HepG2 (cell line): ENCODE measurements around the gene TMC4. TPM values are rescaled to one million over a fixed set of nuclear protein-coding genes. Genes with fewer than 3 reads are reported as not detected.

Experiments
- BRD4 ChIP-seq: sonication (generic); formaldehyde crosslinking; IDR thresholded peaks from 2 replicates; pipeline ENCODE4 v1.4.0; 2020; ENCODE audit warnings: missing genetic modification reagents
- CHD2 ChIP-seq: IDR thresholded peaks from 2 replicates; pipeline ENCODE4 v1.6.1; 2011; ENCODE audit warnings: low read depth, low read length, improper control_type of control experiment
- EED ChIP-seq: sonication (generic); formaldehyde crosslinking; IDR thresholded peaks from 2 replicates; pipeline ENCODE4 v1.5.0; 2020; ENCODE audit warnings: mild to moderate bottlenecking, missing genetic modification reagents
- HNRNPL ChIP-seq: fragments of 200-400 bp; formaldehyde crosslinking; IDR thresholded peaks from 2 replicates; pipeline ENCODE4 v1.6.1; 2017; ENCODE audit warnings: mild to moderate bottlenecking, low read depth, low read length
- HOXA9 ChIP-seq: sonication (generic); formaldehyde crosslinking; IDR thresholded peaks from 2 replicates; pipeline ENCODE4 v1.8.1; 2022; ENCODE audit warnings: missing genetic modification reagents, mild to moderate bottlenecking, moderate library complexity, borderline replicate concordance
- ISL2 ChIP-seq: sonication (generic); formaldehyde crosslinking; IDR thresholded peaks from 2 replicates; pipeline ENCODE4 v1.5.0; 2020; ENCODE audit warnings: missing genetic modification reagents
- KMT2A ChIP-seq: sonication (generic); formaldehyde crosslinking; IDR thresholded peaks from 2 replicates; pipeline ENCODE4 v1.4.0; 2020; ENCODE audit warnings: missing genetic modification reagents
- RBM39 ChIP-seq: fragments of 200-400 bp; formaldehyde crosslinking; IDR thresholded peaks from one replicate; pipeline ENCODE4 v1.6.1; 2018; ENCODE audit warnings: antibody characterized with exemption, mild to moderate bottlenecking, low read depth, low read length; ENCODE audit not compliant: poor library complexity, severe bottlenecking
- SIN3A ChIP-seq: IDR thresholded peaks from 2 replicates; pipeline ENCODE4 v1.6.1; 2011; ENCODE audit warnings: low read depth, mild to moderate bottlenecking, control low read depth, low read length, borderline replicate concordance
- SNAI1 ChIP-seq: sonication (generic); formaldehyde crosslinking; IDR thresholded peaks from 2 replicates; pipeline ENCODE4 v1.5.0; 2020; ENCODE audit warnings: mild to moderate bottlenecking, missing genetic modification reagents, borderline replicate concordance
- ZNF605 ChIP-seq: sonication (generic); formaldehyde crosslinking; IDR thresholded peaks from 2 replicates; pipeline ENCODE4 v1.8.0; 2022; ENCODE audit warnings: mild to moderate bottlenecking, missing genetic modification reagents
- ZNF766 ChIP-seq: sonication (generic); formaldehyde crosslinking; IDR thresholded peaks from 2 replicates; pipeline ENCODE4 v1.5.0; 2020; ENCODE audit warnings: missing genetic modification reagents, borderline replicate concordance
- polyA plus RNA-seq, 8 experiments: library from polyadenylated mRNA; depleted of rRNA in 3 of 8; stranded (reverse) in 7 of 8; unstranded in 1 of 8; fragments of >200 nt; fragmentation: Illumina TruSeq in 4 of 8; extraction: Trizol in 4 of 8; gene quantifications; 2 replicates each; pipeline versions ENCODE4 v1.2.1 to v1.2.3, GENCODE V29; 2011 to 2016; ENCODE audit warnings: low read depth in 4 of 8, missing spikeins in 1 of 8, mixed read lengths in 1 of 8; ENCODE audit not compliant: insufficient read depth in 1 of 8
- total RNA-seq, 5 experiments: library from RNA; depleted of rRNA; stranded (reverse); fragments of >200 nt; fragmentation: Illumina TruSeq; extraction: Trizol; gene quantifications; 2 replicates each; pipeline ENCODE4 v1.2.3, GENCODE V29; 2016; ENCODE audit warnings: low read depth in 1 of 5
- TF ChIP-seq, protein P1 (sequence below): sonication (generic); formaldehyde crosslinking; IDR thresholded peaks from 2 replicates; pipeline ENCODE4 v1.5.0; 2020; ENCODE audit warnings: missing genetic modification reagents, mild to moderate bottlenecking, borderline replicate concordance
- TF ChIP-seq, protein P2 (sequence below): sonication (generic); formaldehyde crosslinking; IDR thresholded peaks from 2 replicates; pipeline ENCODE4 v1.5.0; 2020; ENCODE audit warnings: missing genetic modification reagents
- TF ChIP-seq, protein P3 (sequence below): sonication (generic); formaldehyde crosslinking; IDR thresholded peaks from 2 replicates; pipeline ENCODE4 v1.4.0; 2020; ENCODE audit warnings: missing genetic modification reagents, low read depth, mild to moderate bottlenecking, borderline replicate concordance
- TF ChIP-seq, protein P4 (sequence below), 2 experiments: fragments of 450-650 bp in 1 of 2; sonication (generic) in 1 of 2; formaldehyde crosslinking in 1 of 2; IDR thresholded peaks; 2 replicates each; pipeline versions ENCODE4 v1.6.1 to v1.8.0; 2016 to 2022; ENCODE audit warnings: antibody characterized with exemption in 1 of 2, mild to moderate bottlenecking in 1 of 2, missing genetic modification reagents in 1 of 2

TMC4 gene
- total and polyA plus RNA-seq, 2 of the 13 experiments (the other 11 are each of a cell fraction or from before 2014, with no cell fraction given): 0.13 to 0.24 TPM

DNA sequence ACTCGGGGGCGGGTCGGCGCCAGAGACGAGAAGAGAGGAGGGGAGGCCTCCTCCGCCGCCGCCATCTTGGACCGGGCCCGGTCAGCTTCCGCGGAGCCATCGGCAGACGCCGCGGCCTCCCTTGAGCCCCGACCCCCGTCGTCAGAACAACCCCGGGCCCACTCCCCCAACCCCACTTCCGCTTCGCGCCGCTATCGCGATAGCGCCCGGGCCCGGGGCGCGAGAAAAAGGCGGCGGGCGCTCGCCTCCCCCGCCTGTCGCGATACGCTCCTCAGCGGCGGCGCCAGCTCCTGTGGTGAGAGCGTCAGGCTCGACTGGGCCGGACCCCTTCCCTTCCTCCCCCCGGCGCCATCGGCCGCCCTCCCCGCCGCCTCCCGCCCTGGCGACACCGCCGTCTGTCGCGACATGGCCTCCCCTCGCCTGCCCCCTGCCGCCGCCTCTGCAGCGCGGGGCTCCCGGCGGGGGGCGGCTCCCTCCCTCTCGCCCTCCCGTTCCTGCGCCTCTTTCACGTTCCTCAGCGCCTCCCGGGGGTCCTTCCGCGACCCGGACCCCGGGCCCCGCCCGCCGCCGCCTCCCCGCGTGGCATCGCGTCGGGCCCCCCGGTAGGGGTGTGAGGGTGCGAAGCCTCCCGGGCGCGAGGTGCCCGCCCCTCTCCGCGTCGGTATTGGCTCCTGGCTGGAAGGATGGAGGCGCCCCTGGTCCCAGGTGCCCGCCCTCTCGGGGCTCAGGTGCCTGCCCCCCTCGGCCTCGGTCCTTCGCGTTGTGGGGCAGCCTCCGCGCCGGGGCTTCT lies 35.1 kb downstream of the TMC4 start, which contains the start of gene CNOT3 (continued):
- TF ChIP-seq ZNF605 (CRISPR knock-in tag): 0 out of 2 replicates have a peak, but pooled peaks have one; percentile 30
- TF ChIP-seq HNRNPL: 0 out of 2 replicates have a peak, but pooled peaks have one; percentile 1
- TF ChIP-seq BRD4 (CRISPR knock-in tag): peak; percentile 80; the same call in 1 of the 2 replicates
- TF ChIP-seq RBM39: peak; percentile 78
- TF ChIP-seq SIN3A: peak; percentile 58; the same call in 1 of the 2 replicates
- TF ChIP-seq ZNF766 (CRISPR knock-in tag): no peak
- peak; percentile 71; the same call in 1 of the 2 replicates for TF ChIP-seq EED (CRISPR knock-in tag)
- TF ChIP-seq, protein P1, sequence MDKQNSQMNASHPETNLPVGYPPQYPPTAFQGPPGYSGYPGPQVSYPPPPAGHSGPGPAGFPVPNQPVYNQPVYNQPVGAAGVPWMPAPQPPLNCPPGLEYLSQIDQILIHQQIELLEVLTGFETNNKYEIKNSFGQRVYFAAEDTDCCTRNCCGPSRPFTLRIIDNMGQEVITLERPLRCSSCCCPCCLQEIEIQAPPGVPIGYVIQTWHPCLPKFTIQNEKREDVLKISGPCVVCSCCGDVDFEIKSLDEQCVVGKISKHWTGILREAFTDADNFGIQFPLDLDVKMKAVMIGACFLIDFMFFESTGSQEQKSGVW (CRISPR knock-in tag): no peak
- TF ChIP-seq CHD2: peak; percentile 59; the same call in 1 of the 2 replicates
- TF ChIP-seq, protein P2, sequence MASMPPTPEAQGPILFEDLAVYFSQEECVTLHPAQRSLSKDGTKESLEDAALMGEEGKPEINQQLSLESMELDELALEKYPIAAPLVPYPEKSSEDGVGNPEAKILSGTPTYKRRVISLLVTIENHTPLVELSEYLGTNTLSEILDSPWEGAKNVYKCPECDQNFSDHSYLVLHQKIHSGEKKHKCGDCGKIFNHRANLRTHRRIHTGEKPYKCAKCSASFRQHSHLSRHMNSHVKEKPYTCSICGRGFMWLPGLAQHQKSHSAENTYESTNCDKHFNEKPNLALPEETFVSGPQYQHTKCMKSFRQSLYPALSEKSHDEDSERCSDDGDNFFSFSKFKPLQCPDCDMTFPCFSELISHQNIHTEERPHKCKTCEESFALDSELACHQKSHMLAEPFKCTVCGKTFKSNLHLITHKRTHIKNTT (CRISPR knock-in tag): no peak
- TF ChIP-seq HOXA9: no peak
- TF ChIP-seq ISL2 (CRISPR knock-in tag): peak; percentile 48; the same call in 1 of the 2 replicates
- TF ChIP-seq, protein P3, sequence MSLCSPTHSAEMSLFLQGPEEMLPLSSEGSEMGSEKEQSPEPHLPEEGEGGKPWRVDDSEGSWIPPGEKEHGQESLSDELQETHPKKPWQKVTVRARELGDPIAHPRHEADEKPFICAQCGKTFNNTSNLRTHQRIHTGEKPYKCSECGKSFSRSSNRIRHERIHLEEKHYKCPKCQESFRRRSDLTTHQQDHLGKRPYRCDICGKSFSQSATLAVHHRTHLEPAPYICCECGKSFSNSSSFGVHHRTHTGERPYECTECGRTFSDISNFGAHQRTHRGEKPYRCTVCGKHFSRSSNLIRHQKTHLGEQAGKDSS: no peak
- peak; percentile 39; the same call in 1 of the 2 replicates for TF ChIP-seq KMT2A (CRISPR knock-in tag)
- TF ChIP-seq, protein P4, sequence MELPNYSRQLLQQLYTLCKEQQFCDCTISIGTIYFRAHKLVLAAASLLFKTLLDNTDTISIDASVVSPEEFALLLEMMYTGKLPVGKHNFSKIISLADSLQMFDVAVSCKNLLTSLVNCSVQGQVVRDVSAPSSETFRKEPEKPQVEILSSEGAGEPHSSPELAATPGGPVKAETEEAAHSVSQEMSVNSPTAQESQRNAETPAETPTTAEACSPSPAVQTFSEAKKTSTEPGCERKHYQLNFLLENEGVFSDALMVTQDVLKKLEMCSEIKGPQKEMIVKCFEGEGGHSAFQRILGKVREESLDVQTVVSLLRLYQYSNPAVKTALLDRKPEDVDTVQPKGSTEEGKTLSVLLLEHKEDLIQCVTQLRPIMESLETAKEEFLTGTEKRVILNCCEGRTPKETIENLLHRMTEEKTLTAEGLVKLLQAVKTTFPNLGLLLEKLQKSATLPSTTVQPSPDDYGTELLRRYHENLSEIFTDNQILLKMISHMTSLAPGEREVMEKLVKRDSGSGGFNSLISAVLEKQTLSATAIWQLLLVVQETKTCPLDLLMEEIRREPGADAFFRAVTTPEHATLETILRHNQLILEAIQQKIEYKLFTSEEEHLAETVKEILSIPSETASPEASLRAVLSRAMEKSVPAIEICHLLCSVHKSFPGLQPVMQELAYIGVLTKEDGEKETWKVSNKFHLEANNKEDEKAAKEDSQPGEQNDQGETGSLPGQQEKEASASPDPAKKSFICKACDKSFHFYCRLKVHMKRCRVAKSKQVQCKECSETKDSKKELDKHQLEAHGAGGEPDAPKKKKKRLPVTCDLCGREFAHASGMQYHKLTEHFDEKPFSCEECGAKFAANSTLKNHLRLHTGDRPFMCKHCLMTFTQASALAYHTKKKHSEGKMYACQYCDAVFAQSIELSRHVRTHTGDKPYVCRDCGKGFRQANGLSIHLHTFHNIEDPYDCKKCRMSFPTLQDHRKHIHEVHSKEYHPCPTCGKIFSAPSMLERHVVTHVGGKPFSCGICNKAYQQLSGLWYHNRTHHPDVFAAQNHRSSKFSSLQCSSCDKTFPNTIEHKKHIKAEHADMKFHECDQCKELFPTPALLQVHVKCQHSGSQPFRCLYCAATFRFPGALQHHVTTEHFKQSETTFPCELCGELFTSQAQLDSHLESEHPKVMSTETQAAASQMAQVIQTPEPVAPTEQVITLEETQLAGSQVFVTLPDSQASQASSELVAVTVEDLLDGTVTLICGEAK (IDR thresholded peaks at IDR 0.05): no peak
- TF ChIP-seq, protein P4 (CRISPR knock-in tag; IDR thresholded peaks at IDR 0.05): 0 out of 2 replicates have a peak, but pooled peaks have one; percentile 25
- TF ChIP-seq SNAI1: no peak
